GM23338 (cell line): ENCODE results near the gene HSPH1. TPM values are rescaled to one million over a fixed set of nuclear protein-coding genes. Genes with fewer than 3 reads are reported as not detected.

Experiments
- ATAC-seq: fragments of 200-7000 bp; cut with Tn5 transposase; 3 replicates; pipeline ENCODE4 v1.9.1; 2020
- DNase-seq: peaks from one replicate; pipeline ENCODE4 v3.0.0-alpha.2; 2015; ENCODE audit warnings: low spot score
- H2AFZ ChIP-seq: fragments of 200-600 bp; sonication (generic); 2 replicates; pipeline ENCODE4 v1.8.0; 2016; ENCODE audit warnings: antibody characterized with exemption, mild to moderate bottlenecking, moderate library complexity
- H3F3A ChIP-seq: fragments of 200-600 bp; sonication (generic); replicated peaks from 2 replicates; pipeline ENCODE4 v1.8.0; 2017; ENCODE audit warnings: antibody characterized with exemption, mixed run types, low read depth
- H3K27ac ChIP-seq: fragments of 200-600 bp; sonication (generic); 2 replicates; pipeline ENCODE4 v1.6.1; 2016; ENCODE audit warnings: low read depth
- H3K27me3 ChIP-seq: fragments of 200-600 bp; sonication (generic); 2 replicates; pipeline ENCODE4 v1.8.0; 2016; ENCODE audit warnings: mild to moderate bottlenecking, mixed run types, moderate library complexity; ENCODE audit not compliant: insufficient read depth
- H3K36me3 ChIP-seq: fragments of 200-600 bp; sonication (generic); 2 replicates; pipeline ENCODE4 v1.8.0; 2016; ENCODE audit warnings: mild to moderate bottlenecking; ENCODE audit not compliant: insufficient read depth
- H3K4me1 ChIP-seq: fragments of 200-600 bp; sonication (generic); 2 replicates; pipeline ENCODE4 v1.8.0; 2016; ENCODE audit warnings: mild to moderate bottlenecking, moderate library complexity; ENCODE audit not compliant: insufficient read depth
- H3K4me2 ChIP-seq: fragments of 200-600 bp; sonication (generic); 2 replicates; pipeline ENCODE4 v1.7.1; 2017; ENCODE audit warnings: mixed run types
- H3K4me3 ChIP-seq: fragments of 200-600 bp; sonication (generic); 2 replicates; pipeline ENCODE4 v1.6.1; 2016; ENCODE audit warnings: mixed run types
- H3K79me2 ChIP-seq: fragments of 200-600 bp; sonication (generic); replicated peaks from 2 replicates; pipeline ENCODE4 v1.8.0; 2017; ENCODE audit warnings: mild to moderate bottlenecking; ENCODE audit not compliant: insufficient read depth
- H3K9me2 ChIP-seq: fragments of 200-600 bp; sonication (generic); 2 replicates; pipeline ENCODE4 v1.8.0; 2017; ENCODE audit not compliant: insufficient read depth
- H4K20me1 ChIP-seq: fragments of 200-600 bp; sonication (generic); replicated peaks from 2 replicates; pipeline ENCODE4 v1.8.0; 2017; ENCODE audit warnings: mild to moderate bottlenecking; ENCODE audit not compliant: insufficient read depth
- H3K27ac Mint-ChIP-seq: 2 replicates; pipeline ENCODE4 v1.8.0; 2020; ENCODE audit warnings: inconsistent platforms, mild to moderate bottlenecking, moderate library complexity, mixed read lengths
- H3K27me3 Mint-ChIP-seq: 3 replicates; pipeline ENCODE4 v1.8.0; 2022; ENCODE audit warnings: low read depth, mild to moderate bottlenecking, moderate library complexity, mixed read lengths, inconsistent platforms; ENCODE audit not compliant: insufficient read depth, poor library complexity
- H3K36me3 Mint-ChIP-seq: 3 replicates; pipeline ENCODE4 v1.8.0; 2021; ENCODE audit warnings: low read depth, mild to moderate bottlenecking, inconsistent platforms, moderate library complexity, mixed read lengths
- H3K4me1 Mint-ChIP-seq: 3 replicates; pipeline ENCODE4 v1.8.0; 2020; ENCODE audit warnings: mild to moderate bottlenecking, inconsistent platforms, mixed read lengths
- H3K4me3 Mint-ChIP-seq: 3 replicates; pipeline ENCODE4 v1.8.0; 2021; ENCODE audit warnings: moderate library complexity, mild to moderate bottlenecking, inconsistent platforms, mixed read lengths
- H3K9me3 Mint-ChIP-seq: 3 replicates; pipeline ENCODE4 v1.8.0; 2020; ENCODE audit warnings: moderate library complexity, mild to moderate bottlenecking, inconsistent platforms, mixed read lengths
- CREB1 ChIP-seq: fragments of 250-450 bp; sonication (Bioruptor Pico); IDR thresholded peaks from 2 replicates; pipeline ENCODE4 v1.5.0; 2020; ENCODE audit warnings: low read depth, mild to moderate bottlenecking, moderate library complexity
- EZH2 ChIP-seq: fragments of 200-600 bp; sonication (generic); IDR thresholded peaks from one replicate; pipeline ENCODE4 v1.8.0; 2017; ENCODE audit warnings: antibody characterized with exemption, mild to moderate bottlenecking, low read depth; ENCODE audit not compliant: unreplicated experiment
- EZH2phosphoT487 ChIP-seq: fragments of 200-600 bp; sonication (generic); IDR thresholded peaks from one replicate; pipeline ENCODE4 v1.8.1; 2018; ENCODE audit warnings: antibody characterized with exemption; ENCODE audit not compliant: unreplicated experiment
- JUNB ChIP-seq: IDR thresholded peaks from one replicate; pipeline ENCODE4 v1.6.1; 2016; ENCODE audit warnings: antibody characterized with exemption; ENCODE audit not compliant: unreplicated experiment
- NANOG ChIP-seq: IDR thresholded peaks from 2 replicates; pipeline ENCODE4 v1.6.1; 2016; ENCODE audit warnings: antibody characterized with exemption, borderline replicate concordance
- POLR2AphosphoS5 ChIP-seq: IDR thresholded peaks from 2 replicates; pipeline ENCODE4 v1.6.1; 2016; ENCODE audit warnings: antibody characterized with exemption, low read depth
- REST ChIP-seq: IDR thresholded peaks from one replicate; pipeline ENCODE4 v1.6.1; 2018; ENCODE audit warnings: antibody characterized with exemption; ENCODE audit not compliant: unreplicated experiment
- STAT1 ChIP-seq: IDR thresholded peaks from one replicate; pipeline ENCODE4 v1.6.1; 2016; ENCODE audit warnings: antibody characterized with exemption; ENCODE audit not compliant: unreplicated experiment
- ZNF114 ChIP-seq: fragments of 250-450 bp; sonication (Bioruptor Pico); IDR thresholded peaks from 2 replicates; pipeline ENCODE4 v1.5.0; 2020; ENCODE audit warnings: mild to moderate bottlenecking, moderate library complexity
- ZNF331 ChIP-seq: fragments of 250-450 bp; sonication (Bioruptor Pico); IDR thresholded peaks from 2 replicates; pipeline ENCODE4 v1.5.0; 2020; ENCODE audit warnings: low read depth, mild to moderate bottlenecking, moderate library complexity
- polyA plus RNA-seq: library from polyadenylated mRNA; unstranded; fragments of >200 nt; fragmentation: Nextera tagmentation; extraction: Ambion mirVana; gene quantifications from 2 replicates; pipeline ENCODE4 v1.2.1, GENCODE V29; 2016
- total RNA-seq: library from RNA; depleted of rRNA; stranded (reverse); fragments of >200 nt; shearing (Covaris generic); gene quantifications from 2 replicates; pipeline ENCODE4 v1.2.3, GENCODE V29; 2014
- TF ChIP-seq, protein P1 (sequence below): fragments of 250-450 bp; sonication (Bioruptor Pico); IDR thresholded peaks from 2 replicates; pipeline ENCODE4 v1.5.0; 2020; ENCODE audit warnings: mild to moderate bottlenecking, moderate library complexity
- TF ChIP-seq, protein P2 (sequence below), 2 experiments: fragments of 200-600 bp in 1 of 2; sonication (generic) in 1 of 2; conservative IDR thresholded peaks; 2 replicates each; pipeline versions ENCODE4 v1.5.1 to v1.6.1; 2016 to 2017; ENCODE audit warnings: antibody characterized with exemption in 2 of 2, low read depth in 2 of 2, mild to moderate bottlenecking in 2 of 2, moderate library complexity in 1 of 2
- TF ChIP-seq, protein P3 (sequence below): IDR thresholded peaks from 2 replicates; pipeline ENCODE4 v1.6.1; 2016; ENCODE audit warnings: antibody characterized with exemption

The HSPH1 gene
- total and polyA plus RNA-seq, 2 experiments from 2014 or later = 112 to 147 TPM

DNA sequence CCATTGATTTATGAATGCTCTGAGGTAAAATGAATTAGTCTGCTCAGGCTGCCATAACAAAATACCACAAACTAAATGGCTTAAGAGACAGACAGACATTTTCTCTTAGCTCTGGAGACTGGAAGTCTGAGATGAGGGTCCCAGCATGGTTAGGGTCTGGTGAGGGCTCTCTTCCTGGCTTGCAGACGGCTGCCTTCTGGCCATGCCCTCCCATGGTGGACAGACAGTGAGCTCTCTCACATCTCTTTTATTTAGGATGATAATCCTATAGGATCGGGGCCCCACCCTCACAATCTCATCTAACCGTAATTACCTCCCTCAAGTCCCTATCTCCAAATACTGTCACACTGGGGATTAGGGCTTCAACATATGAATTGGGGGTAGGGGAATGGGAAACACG is 47.1 kb downstream of the HSPH1 start:
- no peak overlapping the region for H3K4me3 Mint-ChIP-seq
- no peak for DNase-seq
- no peak overlapping the region for H3K4me2 ChIP-seq
- 0 out of 2 replicates have a peak, but pooled peaks cover 3% of the 10 kb centered on the region for H3K9me2 ChIP-seq
- peaks cover 11% of the 10 kb centered on the region for H3K4me1 Mint-ChIP-seq
- no peak overlapping the region for H3K4me3 ChIP-seq
- no peaks in the 10 kb centered on the region for H3K36me3 Mint-ChIP-seq
- H3K27ac ChIP-seq = no peak overlapping the region
- no peak for ATAC-seq
- no peaks in the 10 kb centered on the region for H3K36me3 ChIP-seq
- no peaks in the 10 kb centered on the region for H3F3A ChIP-seq
- H2AFZ ChIP-seq = no peak overlapping the region
- TF ChIP-seq, protein P1, sequence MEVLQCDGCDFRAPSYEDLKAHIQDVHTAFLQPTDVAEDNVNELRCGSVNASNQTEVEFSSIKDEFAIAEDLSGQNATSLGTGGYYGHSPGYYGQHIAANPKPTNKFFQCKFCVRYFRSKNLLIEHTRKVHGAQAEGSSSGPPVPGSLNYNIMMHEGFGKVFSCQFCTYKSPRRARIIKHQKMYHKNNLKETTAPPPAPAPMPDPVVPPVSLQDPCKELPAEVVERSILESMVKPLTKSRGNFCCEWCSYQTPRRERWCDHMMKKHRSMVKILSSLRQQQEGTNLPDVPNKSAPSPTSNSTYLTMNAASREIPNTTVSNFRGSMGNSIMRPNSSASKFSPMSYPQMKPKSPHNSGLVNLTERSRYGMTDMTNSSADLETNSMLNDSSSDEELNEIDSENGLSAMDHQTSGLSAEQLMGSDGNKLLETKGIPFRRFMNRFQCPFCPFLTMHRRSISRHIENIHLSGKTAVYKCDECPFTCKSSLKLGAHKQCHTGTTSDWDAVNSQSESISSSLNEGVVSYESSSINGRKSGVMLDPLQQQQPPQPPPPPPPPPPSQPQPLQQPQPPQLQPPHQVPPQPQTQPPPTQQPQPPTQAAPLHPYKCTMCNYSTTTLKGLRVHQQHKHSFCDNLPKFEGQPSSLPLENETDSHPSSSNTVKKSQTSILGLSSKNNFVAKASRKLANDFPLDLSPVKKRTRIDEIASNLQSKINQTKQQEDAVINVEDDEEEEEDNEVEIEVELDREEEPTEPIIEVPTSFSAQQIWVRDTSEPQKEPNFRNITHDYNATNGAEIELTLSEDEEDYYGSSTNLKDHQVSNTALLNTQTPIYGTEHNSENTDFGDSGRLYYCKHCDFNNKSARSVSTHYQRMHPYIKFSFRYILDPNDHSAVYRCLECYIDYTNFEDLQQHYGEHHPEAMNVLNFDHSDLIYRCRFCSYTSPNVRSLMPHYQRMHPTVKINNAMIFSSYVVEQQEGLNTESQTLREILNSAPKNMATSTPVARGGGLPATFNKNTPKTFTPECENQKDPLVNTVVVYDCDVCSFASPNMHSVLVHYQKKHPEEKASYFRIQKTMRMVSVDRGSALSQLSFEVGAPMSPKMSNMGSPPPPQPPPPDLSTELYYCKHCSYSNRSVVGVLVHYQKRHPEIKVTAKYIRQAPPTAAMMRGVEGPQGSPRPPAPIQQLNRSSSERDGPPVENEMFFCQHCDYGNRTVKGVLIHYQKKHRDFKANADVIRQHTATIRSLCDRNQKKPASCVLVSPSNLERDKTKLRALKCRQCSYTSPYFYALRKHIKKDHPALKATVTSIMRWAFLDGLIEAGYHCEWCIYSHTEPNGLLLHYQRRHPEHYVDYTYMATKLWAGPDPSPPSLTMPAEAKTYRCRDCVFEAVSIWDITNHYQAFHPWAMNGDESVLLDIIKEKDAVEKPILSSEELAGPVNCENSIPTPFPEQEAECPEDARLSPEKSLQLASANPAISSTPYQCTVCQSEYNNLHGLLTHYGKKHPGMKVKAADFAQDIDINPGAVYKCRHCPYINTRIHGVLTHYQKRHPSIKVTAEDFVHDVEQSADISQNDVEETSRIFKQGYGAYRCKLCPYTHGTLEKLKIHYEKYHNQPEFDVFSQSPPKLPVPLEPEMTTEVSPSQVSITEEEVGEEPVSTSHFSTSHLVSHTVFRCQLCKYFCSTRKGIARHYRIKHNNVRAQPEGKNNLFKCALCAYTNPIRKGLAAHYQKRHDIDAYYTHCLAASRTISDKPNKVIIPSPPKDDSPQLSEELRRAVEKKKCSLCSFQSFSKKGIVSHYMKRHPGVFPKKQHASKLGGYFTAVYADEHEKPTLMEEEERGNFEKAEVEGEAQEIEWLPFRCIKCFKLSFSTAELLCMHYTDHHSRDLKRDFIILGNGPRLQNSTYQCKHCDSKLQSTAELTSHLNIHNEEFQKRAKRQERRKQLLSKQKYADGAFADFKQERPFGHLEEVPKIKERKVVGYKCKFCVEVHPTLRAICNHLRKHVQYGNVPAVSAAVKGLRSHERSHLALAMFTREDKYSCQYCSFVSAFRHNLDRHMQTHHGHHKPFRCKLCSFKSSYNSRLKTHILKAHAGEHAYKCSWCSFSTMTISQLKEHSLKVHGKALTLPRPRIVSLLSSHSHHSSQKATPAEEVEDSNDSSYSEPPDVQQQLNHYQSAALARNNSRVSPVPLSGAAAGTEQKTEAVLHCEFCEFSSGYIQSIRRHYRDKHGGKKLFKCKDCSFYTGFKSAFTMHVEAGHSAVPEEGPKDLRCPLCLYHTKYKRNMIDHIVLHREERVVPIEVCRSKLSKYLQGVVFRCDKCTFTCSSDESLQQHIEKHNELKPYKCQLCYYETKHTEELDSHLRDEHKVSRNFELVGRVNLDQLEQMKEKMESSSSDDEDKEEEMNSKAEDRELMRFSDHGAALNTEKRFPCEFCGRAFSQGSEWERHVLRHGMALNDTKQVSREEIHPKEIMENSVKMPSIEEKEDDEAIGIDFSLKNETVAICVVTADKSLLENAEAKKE (CRISPR knock-in tag) = no peak
- TF ChIP-seq POLR2AphosphoS5 = no peak
- no peak for TF ChIP-seq EZH2
- TF ChIP-seq, protein P2, sequence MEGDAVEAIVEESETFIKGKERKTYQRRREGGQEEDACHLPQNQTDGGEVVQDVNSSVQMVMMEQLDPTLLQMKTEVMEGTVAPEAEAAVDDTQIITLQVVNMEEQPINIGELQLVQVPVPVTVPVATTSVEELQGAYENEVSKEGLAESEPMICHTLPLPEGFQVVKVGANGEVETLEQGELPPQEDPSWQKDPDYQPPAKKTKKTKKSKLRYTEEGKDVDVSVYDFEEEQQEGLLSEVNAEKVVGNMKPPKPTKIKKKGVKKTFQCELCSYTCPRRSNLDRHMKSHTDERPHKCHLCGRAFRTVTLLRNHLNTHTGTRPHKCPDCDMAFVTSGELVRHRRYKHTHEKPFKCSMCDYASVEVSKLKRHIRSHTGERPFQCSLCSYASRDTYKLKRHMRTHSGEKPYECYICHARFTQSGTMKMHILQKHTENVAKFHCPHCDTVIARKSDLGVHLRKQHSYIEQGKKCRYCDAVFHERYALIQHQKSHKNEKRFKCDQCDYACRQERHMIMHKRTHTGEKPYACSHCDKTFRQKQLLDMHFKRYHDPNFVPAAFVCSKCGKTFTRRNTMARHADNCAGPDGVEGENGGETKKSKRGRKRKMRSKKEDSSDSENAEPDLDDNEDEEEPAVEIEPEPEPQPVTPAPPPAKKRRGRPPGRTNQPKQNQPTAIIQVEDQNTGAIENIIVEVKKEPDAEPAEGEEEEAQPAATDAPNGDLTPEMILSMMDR (conservative IDR thresholded peaks at IDR 0.05; ENCODE audit: low read depth in 2 of 2) = no peak
- TF ChIP-seq ZNF114 (CRISPR knock-in tag) = no peak
- TF ChIP-seq JUNB = no peak
- TF ChIP-seq CREB1 = no peak
- no peak for TF ChIP-seq EZH2phosphoT487
- no peak for TF ChIP-seq ZNF331 (CRISPR knock-in tag)
- TF ChIP-seq, protein P3, sequence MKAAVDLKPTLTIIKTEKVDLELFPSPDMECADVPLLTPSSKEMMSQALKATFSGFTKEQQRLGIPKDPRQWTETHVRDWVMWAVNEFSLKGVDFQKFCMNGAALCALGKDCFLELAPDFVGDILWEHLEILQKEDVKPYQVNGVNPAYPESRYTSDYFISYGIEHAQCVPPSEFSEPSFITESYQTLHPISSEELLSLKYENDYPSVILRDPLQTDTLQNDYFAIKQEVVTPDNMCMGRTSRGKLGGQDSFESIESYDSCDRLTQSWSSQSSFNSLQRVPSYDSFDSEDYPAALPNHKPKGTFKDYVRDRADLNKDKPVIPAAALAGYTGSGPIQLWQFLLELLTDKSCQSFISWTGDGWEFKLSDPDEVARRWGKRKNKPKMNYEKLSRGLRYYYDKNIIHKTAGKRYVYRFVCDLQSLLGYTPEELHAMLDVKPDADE = no peak
- TF ChIP-seq REST = no peak
- TF ChIP-seq STAT1 = no peak
- TF ChIP-seq NANOG = no peak
- H3K27me3 Mint-ChIP-seq = peaks cover 3% of the 10 kb centered on the region
- no peaks in the 10 kb centered on the region for H3K9me3 Mint-ChIP-seq
- H3K4me1 ChIP-seq = no peaks in the 10 kb centered on the region
- no peaks in the 10 kb centered on the region for H4K20me1 ChIP-seq
- no peaks in the 10 kb centered on the region for H3K79me2 ChIP-seq
- H3K27me3 ChIP-seq = no peaks in the 10 kb centered on the region
- H3K27ac Mint-ChIP-seq = no peak overlapping the region
